K562 (cell line): ENCODE measurements around the gene MTRF1L. TPM values are rescaled to one million over a fixed set of nuclear protein-coding genes. Genes with fewer than 3 reads are reported as not detected.
A peak's percentile ranks its signal among the peaks of the same experiment; 100 is the strongest.

ENCODE experiments used
- ARID4B ChIP-seq: sonication (generic); formaldehyde crosslinking; IDR thresholded peaks from 2 replicates; pipeline ENCODE4 v1.8.0; 2022; ENCODE audit warnings: mild to moderate bottlenecking, missing genetic modification reagents
- BCL6 ChIP-seq: fragments of 250-450 bp; sonication (Bioruptor Pico); IDR thresholded peaks from 2 replicates; pipeline ENCODE4 v1.4.0; 2020
- CHD2 ChIP-seq: IDR thresholded peaks from 2 replicates; pipeline ENCODE4 v1.6.1; 2011; ENCODE audit warnings: low read depth, low read length
- GTF2B ChIP-seq: IDR thresholded peaks from 2 replicates; pipeline ENCODE4 v1.6.1; 2011; ENCODE audit not compliant: insufficient read length; ENCODE audit errors: extremely low read depth
- HIVEP1 ChIP-seq: fragments of 250-450 bp; sonication (Bioruptor Pico); IDR thresholded peaks from 2 replicates; pipeline ENCODE4 v1.4.0; 2020; ENCODE audit warnings: mild to moderate bottlenecking
- MTA1 ChIP-seq: fragments of 450-650 bp; IDR thresholded peaks from 2 replicates; pipeline ENCODE4 v1.6.1; 2017; ENCODE audit warnings: borderline replicate concordance
- NCOA6 ChIP-seq: fragments of 450-650 bp; IDR thresholded peaks from 2 replicates; pipeline ENCODE4 v1.6.1; 2017; ENCODE audit warnings: mild to moderate bottlenecking
- NEUROD1 ChIP-seq: fragments of 150-350 bp; IDR thresholded peaks from 2 replicates; pipeline ENCODE4 v1.6.1; 2014; ENCODE audit warnings: borderline replicate concordance, low read length, low read depth; ENCODE audit not compliant: partially characterized antibody
- NFYB ChIP-seq: IDR thresholded peaks from 2 replicates; pipeline ENCODE4 v1.6.1; 2011; ENCODE audit warnings: mild to moderate bottlenecking, moderate library complexity; ENCODE audit not compliant: insufficient read length; ENCODE audit errors: extremely low read depth
- NR2C2 ChIP-seq, 2 experiments: fragments of 200-800 bp in 1 of 2; sonication (Bioruptor generic) in 1 of 2; sonication (generic) in 1 of 2; formaldehyde crosslinking in 1 of 2; IDR thresholded peaks; 2 replicates each; pipeline versions ENCODE4 v1.6.1 to v1.8.0; 2016 to 2022; ENCODE audit warnings: mild to moderate bottlenecking in 1 of 2, missing compliant biosample characterization in 1 of 2, missing genetic modification characterization in 1 of 2, missing genetic modification reagents in 1 of 2
- SAFB2 ChIP-seq: fragments of 200-400 bp; formaldehyde crosslinking; IDR thresholded peaks from 2 replicates; pipeline ENCODE4 v1.6.1; 2018; ENCODE audit warnings: borderline replicate concordance, low read length, low read depth, moderate library complexity; ENCODE audit not compliant: severe bottlenecking
- TAF15 ChIP-seq: fragments of 200-400 bp; formaldehyde crosslinking; IDR thresholded peaks from 2 replicates; pipeline ENCODE4 v1.6.1; 2017; ENCODE audit warnings: mild to moderate bottlenecking, low read depth, low read length, moderate library complexity
- TSHZ1 ChIP-seq: fragments of 250-450 bp; sonication (Bioruptor Pico); IDR thresholded peaks from 2 replicates; pipeline ENCODE4 v1.4.0; 2020; ENCODE audit warnings: mild to moderate bottlenecking, moderate library complexity
- U2AF1 ChIP-seq: fragments of 200-400 bp; formaldehyde crosslinking; optimal IDR thresholded peaks from 2 replicates; pipeline ENCODE3; 2017; ENCODE audit warnings: mild to moderate bottlenecking, low read depth, low read length, moderate library complexity
- ZBTB17 ChIP-seq: fragments of 450-650 bp; formaldehyde crosslinking; IDR thresholded peaks from 2 replicates; pipeline ENCODE4 v1.4.0; 2020; ENCODE audit warnings: mild to moderate bottlenecking
- ZSCAN32 ChIP-seq: fragments of 450-650 bp; formaldehyde crosslinking; IDR thresholded peaks from 2 replicates; pipeline ENCODE4 v1.4.0; 2020; ENCODE audit warnings: mild to moderate bottlenecking, moderate library complexity
- polyA plus RNA-seq, 8 experiments: library from polyadenylated mRNA; depleted of rRNA in 4 of 8; stranded (reverse) in 5 of 8; unstranded in 3 of 8; fragments of >200 nt; fragmentation: Nextera tagmentation in 2 of 8; fragmentation: Illumina TruSeq in 1 of 8; extraction: Ambion mirVana in 2 of 8; extraction: Trizol in 1 of 8; gene quantifications; 2 replicates each; pipeline versions ENCODE4 v1.2.1 to v1.2.3, GENCODE V29; 2011 to 2014; ENCODE audit warnings: inconsistent platforms in 1 of 8, missing spikeins in 1 of 8
- total RNA-seq, 7 experiments: library from RNA; depleted of rRNA in 6 of 7; stranded (reverse); fragments of >200 nt in 6 of 7; fragmentation: Illumina TruSeq in 2 of 7; extraction: Trizol in 2 of 7; gene quantifications; 2 replicates each; pipeline versions ENCODE4 v1.2.1 to v1.2.3, GENCODE V29; 2011 to 2021; ENCODE audit warnings: low replicate concordance in 1 of 7
- TF ChIP-seq, protein P1 (sequence below): fragments of 250-450 bp; sonication (Bioruptor Pico); IDR thresholded peaks from 2 replicates; pipeline ENCODE4 v1.8.0; 2022; ENCODE audit warnings: inconsistent platforms

Gene MTRF1L
- total and polyA plus RNA-seq, 9 of the 15 experiments (the other 6 are each of a cell fraction or from before 2014, with no cell fraction given): 10.7 to 34.0 (median 30.2) TPM

DNA sequence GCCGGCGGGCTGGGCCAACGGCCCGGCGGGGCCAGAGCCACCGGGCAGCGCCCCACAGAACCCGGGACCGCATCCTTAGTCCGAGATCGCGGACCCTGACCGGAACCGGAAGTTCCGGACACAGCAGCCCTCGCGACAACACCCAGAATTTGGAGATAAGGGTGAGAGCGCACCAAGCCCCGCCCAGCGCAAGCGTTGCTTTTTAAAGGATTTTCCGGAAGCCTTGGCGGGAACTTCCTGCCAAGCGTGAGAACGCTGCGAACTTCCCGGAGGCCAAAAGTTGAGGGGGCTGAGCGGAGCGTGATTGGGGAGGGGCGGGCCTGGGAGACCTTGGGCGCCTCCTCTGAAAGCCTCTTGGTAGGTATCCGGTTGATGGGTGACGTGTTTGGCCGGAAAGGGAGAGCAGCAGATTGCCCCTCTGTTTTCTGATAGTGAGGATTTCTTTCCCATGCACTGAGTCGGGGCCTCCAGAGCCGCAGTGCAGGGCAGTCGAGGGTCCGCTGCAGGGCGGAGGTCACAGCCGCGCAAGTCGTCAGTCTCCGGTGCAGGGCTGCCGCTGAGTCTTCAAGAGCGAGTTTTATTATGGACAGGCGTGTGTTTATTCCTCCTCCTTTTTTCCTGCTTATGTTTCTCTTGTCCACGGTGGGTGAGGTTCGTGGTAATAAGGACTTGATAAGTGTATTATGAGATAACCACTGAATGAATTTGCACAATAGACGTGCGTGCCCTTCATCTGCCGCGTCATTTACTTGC is at the start of gene MTRF1L (continued):
- TF ChIP-seq TAF15 (no peak), NFYB (no peak), HIVEP1 (CRISPR knock-in tag) (no peak), NEUROD1 (peak; percentile 38), CHD2 (peak; percentile 96), MTA1 (no peak), SAFB2 (no peak), BCL6 (CRISPR knock-in tag) (no peak), GTF2B (peak; percentile 11), U2AF1 (no peak), TSHZ1 (CRISPR knock-in tag) (no peak), NCOA6 (no peak; the same call in 1 of the 2 replicates), ZSCAN32 (CRISPR knock-in tag) (no peak), ARID4B (no peak), NR2C2 (CRISPR knock-in tag; IDR thresholded peaks at IDR 0.05) (no peak), NR2C2 (tag; IDR thresholded peaks at IDR 0.05) (peak; percentile 85), ZBTB17 (CRISPR knock-in tag) (0 out of 2 replicates have a peak, but pooled peaks have one; percentile 27)
- TF ChIP-seq, protein P1, sequence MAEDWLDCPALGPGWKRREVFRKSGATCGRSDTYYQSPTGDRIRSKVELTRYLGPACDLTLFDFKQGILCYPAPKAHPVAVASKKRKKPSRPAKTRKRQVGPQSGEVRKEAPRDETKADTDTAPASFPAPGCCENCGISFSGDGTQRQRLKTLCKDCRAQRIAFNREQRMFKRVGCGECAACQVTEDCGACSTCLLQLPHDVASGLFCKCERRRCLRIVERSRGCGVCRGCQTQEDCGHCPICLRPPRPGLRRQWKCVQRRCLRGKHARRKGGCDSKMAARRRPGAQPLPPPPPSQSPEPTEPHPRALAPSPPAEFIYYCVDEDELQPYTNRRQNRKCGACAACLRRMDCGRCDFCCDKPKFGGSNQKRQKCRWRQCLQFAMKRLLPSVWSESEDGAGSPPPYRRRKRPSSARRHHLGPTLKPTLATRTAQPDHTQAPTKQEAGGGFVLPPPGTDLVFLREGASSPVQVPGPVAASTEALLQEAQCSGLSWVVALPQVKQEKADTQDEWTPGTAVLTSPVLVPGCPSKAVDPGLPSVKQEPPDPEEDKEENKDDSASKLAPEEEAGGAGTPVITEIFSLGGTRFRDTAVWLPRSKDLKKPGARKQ (CRISPR knock-in tag): no peak
